H9 (cell line): ENCODE measurements around the gene AKT1. TPM values are rescaled to one million over a fixed set of nuclear protein-coding genes. Genes with fewer than 3 reads are reported as not detected.

Source experiments
- DNase-seq: peaks from one replicate; pipeline ENCODE4 v3.0.0-alpha.2; 2017
- H2AFZ ChIP-seq: one replicate; pipeline ENCODE4 v1.6.1; 2013; ENCODE audit warnings: mild to moderate bottlenecking, low read length, control low read depth, moderate library complexity
- H2AK5ac ChIP-seq: 2 replicates; pipeline ENCODE4 v1.6.1; 2013; ENCODE audit warnings: low read length, control low read depth, mixed read lengths; ENCODE audit not compliant: insufficient read length
- H2BK120ac ChIP-seq: one replicate; pipeline ENCODE4 v1.6.1; 2013; ENCODE audit warnings: low read depth, mild to moderate bottlenecking, low read length, control low read depth, inconsistent platforms; ENCODE audit not compliant: poor library complexity, severe bottlenecking
- H2BK12ac ChIP-seq: 2 replicates; pipeline ENCODE4 v1.6.1; 2013; ENCODE audit warnings: low read length, control low read depth, mixed read lengths, low read depth; ENCODE audit not compliant: insufficient read length
- H2BK15ac ChIP-seq: 2 replicates; pipeline ENCODE4 v1.6.1; 2013; ENCODE audit warnings: low read depth, low read length, control low read depth
- H2BK20ac ChIP-seq: one replicate; pipeline ENCODE4 v1.6.1; 2013; ENCODE audit warnings: low read depth, mild to moderate bottlenecking, low read length, control low read depth, inconsistent platforms; ENCODE audit not compliant: poor library complexity, severe bottlenecking
- H2BK5ac ChIP-seq: 2 replicates; pipeline ENCODE4 v1.6.1; 2013; ENCODE audit warnings: low read length, control low read depth, mixed read lengths; ENCODE audit not compliant: insufficient read length
- H3K14ac ChIP-seq: 2 replicates; pipeline ENCODE4 v1.6.1; 2013; ENCODE audit warnings: low read length, control low read depth; ENCODE audit not compliant: insufficient read depth
- H3K18ac ChIP-seq: 2 replicates; pipeline ENCODE4 v1.6.1; 2013; ENCODE audit warnings: low read depth, mild to moderate bottlenecking, mixed read lengths, low read length, control low read depth; ENCODE audit not compliant: insufficient read length
- H3K23ac ChIP-seq: 2 replicates; pipeline ENCODE4 v1.6.1; 2013; ENCODE audit warnings: low read length, control low read depth, mixed read lengths, low read depth; ENCODE audit not compliant: insufficient read length
- H3K23me2 ChIP-seq: 2 replicates; pipeline ENCODE4 v1.6.1; 2013; ENCODE audit warnings: low read depth, mild to moderate bottlenecking, mixed read lengths, low read length, control low read depth; ENCODE audit not compliant: insufficient read length, poor library complexity, severe bottlenecking
- H3K27ac ChIP-seq: 2 replicates; pipeline ENCODE4 v1.5.1; 2013; ENCODE audit warnings: low read length, control low read depth, mixed read lengths, low read depth; ENCODE audit not compliant: insufficient read length
- H3K27me3 ChIP-seq: 2 replicates; pipeline ENCODE4 v1.6.1; 2013; ENCODE audit warnings: low read length, control low read depth, inconsistent platforms; ENCODE audit not compliant: insufficient read depth
- H3K4ac ChIP-seq: 2 replicates; pipeline ENCODE4 v1.6.1; 2013; ENCODE audit warnings: low read depth, mild to moderate bottlenecking, control low read depth, inconsistent platforms, low read length, moderate library complexity
- H3K4me1 ChIP-seq: 2 replicates; pipeline ENCODE4 v1.6.1; 2013; ENCODE audit warnings: low read length, control low read depth, inconsistent platforms; ENCODE audit not compliant: insufficient read depth
- H3K4me2 ChIP-seq: 2 replicates; pipeline ENCODE4 v1.6.1; 2013; ENCODE audit warnings: low read length, control low read depth, mixed read lengths; ENCODE audit not compliant: insufficient read length, insufficient read depth
- H3K56ac ChIP-seq: 2 replicates; pipeline ENCODE4 v1.6.1; 2013; ENCODE audit warnings: low read depth, mild to moderate bottlenecking, mixed read lengths, low read length, control low read depth; ENCODE audit not compliant: insufficient read length
- H3K79me1 ChIP-seq: 2 replicates; pipeline ENCODE4 v1.6.1; 2013; ENCODE audit warnings: low read depth, mild to moderate bottlenecking, moderate library complexity, low read length, control low read depth, inconsistent platforms; ENCODE audit not compliant: insufficient read depth, poor library complexity, severe bottlenecking
- H3K79me2 ChIP-seq: 2 replicates; pipeline ENCODE4 v1.6.1; 2013; ENCODE audit warnings: low read length, control low read depth, inconsistent platforms; ENCODE audit not compliant: insufficient read depth
- H3K9ac ChIP-seq: 2 replicates; pipeline ENCODE4 v1.6.1; 2013; ENCODE audit warnings: low read length, control low read depth, mixed read lengths; ENCODE audit not compliant: insufficient read length; ENCODE audit errors: extremely low read depth
- H3K9me3 ChIP-seq: one replicate; pipeline ENCODE4 v1.6.1; 2013; ENCODE audit warnings: low read depth, low read length, inconsistent platforms; ENCODE audit not compliant: control insufficient read depth
- H3T11ph ChIP-seq: one replicate; pipeline ENCODE4 v1.6.1; 2013; ENCODE audit warnings: mild to moderate bottlenecking, low read length, control low read depth, inconsistent platforms
- H4K20me1 ChIP-seq: one replicate; pipeline ENCODE4 v1.6.1; 2013; ENCODE audit not compliant: control insufficient read depth, insufficient read length, insufficient read depth
- H4K5ac ChIP-seq: 2 replicates; pipeline ENCODE4 v1.6.1; 2013; ENCODE audit warnings: low read depth, mild to moderate bottlenecking, mixed read lengths, low read length, control low read depth; ENCODE audit not compliant: insufficient read length
- H4K8ac ChIP-seq: replicated peaks from 2 replicates; pipeline ENCODE4 v1.6.1; 2013; ENCODE audit warnings: low read length, control low read depth, mixed read lengths, low read depth; ENCODE audit not compliant: insufficient read length
- H4K91ac ChIP-seq: 2 replicates; pipeline ENCODE4 v1.6.1; 2013; ENCODE audit warnings: low read depth, mild to moderate bottlenecking, moderate library complexity, mixed read lengths, low read length, control low read depth; ENCODE audit not compliant: insufficient read length
- H3K27ac Mint-ChIP-seq, 3 experiments: 2 replicates in 2 of 3; 3 replicates in 1 of 3; pipeline ENCODE4 v1.8.0; 2020 to 2021; ENCODE audit warnings: mixed read lengths in 3 of 3, mild to moderate bottlenecking in 1 of 3, moderate library complexity in 1 of 3
- H3K27me3 Mint-ChIP-seq: 2 replicates; pipeline ENCODE4 v1.8.0; 2021; ENCODE audit warnings: low read depth, mild to moderate bottlenecking, moderate library complexity, mixed read lengths
- H3K36me3 Mint-ChIP-seq, 3 experiments: 2 replicates in 2 of 3; 3 replicates in 1 of 3; pipeline ENCODE4 v1.8.0; 2020 to 2021; ENCODE audit warnings: low read depth in 3 of 3, mixed read lengths in 3 of 3; ENCODE audit not compliant: insufficient read depth in 1 of 3
- H3K4me1 Mint-ChIP-seq, 2 experiments: 2 replicates each; pipeline ENCODE4 v1.8.0; 2020; ENCODE audit warnings: mixed read lengths in 2 of 2
- H3K4me3 Mint-ChIP-seq, 2 experiments: 2 replicates in 1 of 2; 3 replicates in 1 of 2; pipeline ENCODE4 v1.8.0; 2020 to 2021; ENCODE audit warnings: mild to moderate bottlenecking in 2 of 2, mixed read lengths in 2 of 2, moderate library complexity in 1 of 2
- H3K9me3 Mint-ChIP-seq, 2 experiments: 2 replicates in 1 of 2; 3 replicates in 1 of 2; pipeline ENCODE4 v1.8.0; 2020; ENCODE audit warnings: mild to moderate bottlenecking in 2 of 2, mixed read lengths in 2 of 2, moderate library complexity in 1 of 2
- WGBS: extraction: QIAGEN DNeasy Blood & Tissue Kit; methylation state at CpG from one replicate; pipeline ENCODE4 v1.1.7; 2013; ENCODE audit warnings: missing lambda C conversion rate, low lambda C conversion rate, mixed read lengths; ENCODE audit not compliant: insufficient read length; ENCODE audit errors: extremely low coverage; 5-methylcytosine and 5-hydroxymethylcytosine counted together
- total RNA-seq: library from RNA; stranded (reverse); gene quantifications from 2 replicates; pipeline ENCODE4 v1.2.1, GENCODE V29; 2021
- TF ChIP-seq, protein P1 (sequence below): fragments of 200-600 bp; sonication (generic); conservative IDR thresholded peaks from 3 replicates; pipeline ENCODE4 v1.8.0; 2021; ENCODE audit warnings: antibody characterized with exemption, mild to moderate bottlenecking

The AKT1 gene
- total RNA-seq, 1 experiment from 2014 or later, result 101 TPM

DNA sequence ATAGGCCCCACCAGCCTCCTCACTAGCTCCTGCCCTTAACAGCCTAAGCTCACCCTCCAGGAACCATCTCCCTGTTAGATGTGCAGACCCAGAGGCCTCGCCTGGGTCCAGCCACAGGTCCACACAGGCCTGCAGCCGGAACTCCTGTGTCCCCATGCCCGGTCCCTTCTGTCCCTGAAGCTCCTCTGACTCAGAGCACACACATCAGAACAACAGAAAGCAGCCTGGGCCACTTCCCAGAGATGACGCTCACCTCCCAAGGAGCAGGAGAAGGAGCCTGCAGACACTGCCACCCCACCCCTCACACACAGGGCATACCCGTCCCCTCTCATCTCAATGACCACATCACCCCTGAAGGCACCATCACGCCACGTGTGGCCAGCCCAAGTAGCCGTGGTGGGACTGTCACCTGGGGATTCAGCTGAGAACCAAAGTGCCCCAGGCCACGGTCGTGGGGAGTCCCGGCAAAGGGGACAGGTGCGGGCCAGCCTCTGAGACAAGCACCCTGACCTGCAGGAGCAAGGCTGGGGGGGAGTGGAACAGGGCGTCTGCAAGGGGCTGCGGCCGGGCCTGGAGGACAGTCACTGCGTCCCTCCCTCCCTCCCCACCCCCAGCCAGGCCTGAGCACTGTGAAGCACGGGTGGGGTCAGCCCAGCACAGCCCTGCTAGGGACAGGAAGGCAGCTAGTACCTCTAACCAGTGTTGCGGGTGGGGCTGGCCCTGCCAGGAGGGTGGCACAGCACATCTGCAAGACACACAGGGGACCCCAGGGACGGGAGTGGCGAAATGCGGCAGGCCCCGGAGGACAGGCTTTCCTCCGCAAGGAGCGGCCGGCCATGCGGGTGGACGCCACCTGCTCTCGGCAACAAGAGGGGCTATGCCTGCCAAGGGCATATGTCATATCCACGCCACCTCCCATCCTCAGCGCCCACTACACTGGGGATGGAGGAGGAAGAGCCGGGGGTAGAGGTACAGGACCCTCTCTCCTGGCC lies 5.5 kb downstream of the AKT1 start:
- H2BK120ac ChIP-seq, result no peak overlapping the region
- no peak overlapping the region for H2AFZ ChIP-seq
- Mint-ChIP-seq H3K36me3 (peaks cover 6 to 19% (median 16%) of the 10 kb centered on the region in 3 experiments; a peak in 6 of 7 replicates), H3K27me3 (no peaks in the 10 kb centered on the region), H3K9me3 (no peaks in the 10 kb centered on the region), H3K4me1 (peaks cover 12 to 21% of the 10 kb centered on the region in 2 experiments), H3K27ac (no peak overlapping the region; a peak in 1 of 7 replicates), H3K4me3 (no peak overlapping the region)
- no peak overlapping the region for H4K8ac ChIP-seq
- H3K23ac ChIP-seq, result no peak overlapping the region
- no CpG with 5 or more reads among the region's 31 CpGs for WGBS
- H3K79me2 ChIP-seq, result no peaks in the 10 kb centered on the region; the same call in 1 of the 2 replicates
- H3K9me3 ChIP-seq, result no peaks in the 10 kb centered on the region
- no peak overlapping the region for H3K56ac ChIP-seq
- no peak overlapping the region for H3K14ac ChIP-seq
- H2AK5ac ChIP-seq, result no peak overlapping the region
- H4K5ac ChIP-seq, result no peak overlapping the region
- no peaks in the 10 kb centered on the region for H4K20me1 ChIP-seq
- H3K9ac ChIP-seq, result no peak overlapping the region
- no peak overlapping the region for H4K91ac ChIP-seq
- H2BK15ac ChIP-seq, result no peak overlapping the region
- TF ChIP-seq, protein P1, sequence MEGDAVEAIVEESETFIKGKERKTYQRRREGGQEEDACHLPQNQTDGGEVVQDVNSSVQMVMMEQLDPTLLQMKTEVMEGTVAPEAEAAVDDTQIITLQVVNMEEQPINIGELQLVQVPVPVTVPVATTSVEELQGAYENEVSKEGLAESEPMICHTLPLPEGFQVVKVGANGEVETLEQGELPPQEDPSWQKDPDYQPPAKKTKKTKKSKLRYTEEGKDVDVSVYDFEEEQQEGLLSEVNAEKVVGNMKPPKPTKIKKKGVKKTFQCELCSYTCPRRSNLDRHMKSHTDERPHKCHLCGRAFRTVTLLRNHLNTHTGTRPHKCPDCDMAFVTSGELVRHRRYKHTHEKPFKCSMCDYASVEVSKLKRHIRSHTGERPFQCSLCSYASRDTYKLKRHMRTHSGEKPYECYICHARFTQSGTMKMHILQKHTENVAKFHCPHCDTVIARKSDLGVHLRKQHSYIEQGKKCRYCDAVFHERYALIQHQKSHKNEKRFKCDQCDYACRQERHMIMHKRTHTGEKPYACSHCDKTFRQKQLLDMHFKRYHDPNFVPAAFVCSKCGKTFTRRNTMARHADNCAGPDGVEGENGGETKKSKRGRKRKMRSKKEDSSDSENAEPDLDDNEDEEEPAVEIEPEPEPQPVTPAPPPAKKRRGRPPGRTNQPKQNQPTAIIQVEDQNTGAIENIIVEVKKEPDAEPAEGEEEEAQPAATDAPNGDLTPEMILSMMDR, result no peak
- H3K79me1 ChIP-seq, result peaks cover 3% of the 10 kb centered on the region
- no peak for DNase-seq
- H3K27ac ChIP-seq, result no peak overlapping the region
- no peaks in the 10 kb centered on the region for H3K27me3 ChIP-seq
- H3T11ph ChIP-seq, result no peak overlapping the region
- H2BK5ac ChIP-seq, result no peak overlapping the region
- no peak overlapping the region for H2BK12ac ChIP-seq
- H2BK20ac ChIP-seq, result no peak overlapping the region
- H3K18ac ChIP-seq, result no peak overlapping the region
- no peak overlapping the region for H3K4ac ChIP-seq
- H3K4me1 ChIP-seq, result no peaks in the 10 kb centered on the region
- peaks cover 8% of the 10 kb centered on the region for H3K23me2 ChIP-seq
- no peak overlapping the region for H3K4me2 ChIP-seq
